ENCODE data around the gene PARVB. TPM values are rescaled to one million over a fixed set of nuclear protein-coding genes. Genes with fewer than 3 reads are reported as not detected.

The PARVB gene
- total RNA-seq, 1 donor from 2014 or later, result 91.7 TPM

DNA sequence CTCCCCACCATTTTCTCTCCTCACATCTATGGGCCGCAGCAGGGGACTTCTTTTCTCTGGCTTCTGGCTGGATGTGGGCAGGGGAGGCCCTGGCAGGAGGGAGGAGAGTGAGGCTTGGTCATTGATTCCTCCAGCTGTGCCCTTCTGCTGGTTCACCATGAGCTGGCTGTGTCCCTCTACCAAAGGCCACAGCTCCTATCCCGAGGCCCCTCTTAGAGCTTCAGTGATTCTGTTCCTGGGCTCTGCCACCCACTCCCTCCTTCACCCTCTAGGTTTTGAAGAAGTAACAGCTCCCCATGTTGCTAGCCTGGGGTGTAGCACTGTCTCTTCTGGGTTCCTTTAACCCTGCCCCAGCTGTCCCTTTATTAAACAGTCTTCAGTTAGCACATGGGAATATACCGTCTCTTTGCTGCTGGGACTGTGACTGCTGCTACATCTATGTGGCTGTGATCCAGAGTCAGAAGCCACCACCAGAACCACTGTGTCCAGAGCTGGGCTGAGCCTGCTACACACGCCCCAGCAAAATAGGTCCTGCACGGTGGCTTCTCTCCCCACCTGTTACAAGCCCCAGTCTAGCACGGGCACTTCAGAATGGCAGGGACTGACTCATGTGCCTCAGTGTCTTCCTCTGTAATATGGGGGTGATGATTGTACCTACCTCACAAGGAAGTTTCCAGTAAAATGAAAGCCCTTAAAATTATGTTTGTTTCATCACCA lies 156.0 kb downstream of the PARVB start:
- DNase-seq (ENCODE audit: low spot score), result no peak
- peaks cover 9% of the 10 kb centered on the region for H3K27me3 Mint-ChIP-seq (ENCODE audit: insufficient read depth)
- peaks cover 19% of the 10 kb centered on the region for H3K4me1 Mint-ChIP-seq (ENCODE audit: low read depth)
- peaks cover 10% of the 10 kb centered on the region for H3K36me3 Mint-ChIP-seq (ENCODE audit: low read depth)
- peak overlapping the region; percentile 81 for H3K4me3 Mint-ChIP-seq
- H3K27ac Mint-ChIP-seq, result peak overlapping the region; percentile 97
- no peaks in the 10 kb centered on the region for H3K9me3 Mint-ChIP-seq
- intact Hi-C loops (cut with micrococcal nuclease), result loop anchor here (2.0 to 10.0 kb wide), 3 partner anchors 155 to 225 kb away; partner anchors contain the start of genes PARVB and SAMM50

GRCh38 chr22:44180706-44181032 lies 156.6 kb downstream of the PARVB start, which contains the start of gene PARVG:
TSS of gene PARVG (plus strand) at chr22:44180925. CDS start at chr22:44183330, 2,405 bp downstream.
- Mint-ChIP-seq H3K36me3 (ENCODE audit: low read depth) (peaks cover 10% of the 10 kb centered on the region), H3K9me3 (no peaks in the 10 kb centered on the region), H3K27ac (peak within 1 kb of the TSS; percentile 97), H3K4me3 (peak within 1 kb of the TSS; percentile 81), H3K27me3 (ENCODE audit: insufficient read depth) (peaks cover 9% of the 10 kb centered on the region), H3K4me1 (ENCODE audit: low read depth) (peaks cover 19% of the 10 kb centered on the region)
- intact Hi-C loops (cut with micrococcal nuclease), result loop anchor here (2.0 to 10.0 kb wide), 3 partner anchors 156 to 226 kb away; partner anchors contain the start of genes PARVB and SAMM50
- DNase-seq (ENCODE audit: low spot score), result peak; percentile 33

- Mint-ChIP-seq H3K4me1 (ENCODE audit: low read depth) (peaks cover 19% of the 10 kb centered on the region), H3K27ac (peak overlapping the region; percentile 97), H3K4me3 (peak overlapping the region; percentile 81), H3K36me3 (ENCODE audit: low read depth) (peaks cover 12% of the 10 kb centered on the region), H3K9me3 (no peaks in the 10 kb centered on the region), H3K27me3 (ENCODE audit: insufficient read depth) (peaks cover 9% of the 10 kb centered on the region)
- DNase-seq (ENCODE audit: low spot score), result peak; percentile 46
- intact Hi-C loops (cut with micrococcal nuclease), result loop anchor here (2.0 to 10.0 kb wide), 3 partner anchors 156 to 226 kb away; partner anchors contain the start of genes PARVB and SAMM50
Observed at GRCh38 chr22:44181033-44181911, 157.2 kb downstream of the PARVB start.

DNA sequence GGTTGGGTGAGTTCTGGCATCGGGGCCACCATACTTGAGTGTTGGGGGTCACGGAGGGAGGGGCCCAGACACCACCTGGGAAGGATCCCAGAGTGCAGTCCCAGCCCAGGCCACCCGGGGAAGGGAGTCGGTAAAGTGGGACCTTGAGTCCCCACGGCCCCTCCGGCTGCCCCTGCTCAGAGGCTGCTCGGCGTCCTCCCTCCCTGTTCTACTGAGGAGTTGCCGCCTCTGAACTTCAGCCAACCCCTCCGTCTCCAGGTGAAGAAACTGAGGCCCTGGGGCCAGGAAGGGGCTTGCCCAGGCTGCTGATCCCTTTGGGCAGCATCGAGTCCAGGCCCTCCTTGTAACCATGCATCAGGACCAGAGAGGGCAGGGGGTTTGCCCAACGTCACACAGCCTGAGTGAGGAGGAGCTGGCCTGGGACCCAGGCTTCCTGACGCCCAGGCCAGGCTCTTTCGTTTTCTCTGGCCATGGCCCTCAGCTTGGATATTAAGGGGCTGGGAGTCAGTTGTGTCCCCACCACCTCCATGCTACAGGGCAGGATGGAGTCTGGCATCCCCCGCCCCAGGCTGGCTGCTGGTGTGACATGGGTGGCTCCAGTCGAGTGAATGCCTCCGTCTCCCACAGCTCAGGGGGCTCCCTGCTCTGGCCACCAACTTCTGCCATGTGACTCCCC lies 157.9 kb downstream of the PARVB start:
- Mint-ChIP-seq H3K27ac (peak overlapping the region; percentile 97), H3K4me1 (ENCODE audit: low read depth) (peaks cover 19% of the 10 kb centered on the region), H3K36me3 (ENCODE audit: low read depth) (peaks cover 14% of the 10 kb centered on the region), H3K9me3 (no peaks in the 10 kb centered on the region), H3K4me3 (peak overlapping the region; percentile 81), H3K27me3 (ENCODE audit: insufficient read depth) (peaks cover 7% of the 10 kb centered on the region)
- no peak for DNase-seq (ENCODE audit: low spot score)
- intact Hi-C loops (cut with micrococcal nuclease), result loop anchor here (1.0 to 10.0 kb wide), 4 partner anchors 11 to 227 kb away; partner anchors contain the start of genes PARVB and SAMM50

GRCh38 chr22:44182588-44183286 lies 158.6 kb downstream of the PARVB start:
- no peaks in the 10 kb centered on the region for H3K9me3 Mint-ChIP-seq
- H3K4me1 Mint-ChIP-seq (ENCODE audit: low read depth), result peaks cover 19% of the 10 kb centered on the region
- peaks cover 18% of the 10 kb centered on the region for H3K36me3 Mint-ChIP-seq (ENCODE audit: low read depth)
- peak overlapping the region; percentile 81 for H3K4me3 Mint-ChIP-seq
- intact Hi-C loops (cut with micrococcal nuclease), result loop anchor here (1.0 to 10.0 kb wide), 3 partner anchors 11 to 185 kb away; partner anchors contain the start of gene PARVB
- peak overlapping the region; percentile 97 for H3K27ac Mint-ChIP-seq
- peak; percentile 35 for DNase-seq (ENCODE audit: low spot score)
- peaks cover 3% of the 10 kb centered on the region for H3K27me3 Mint-ChIP-seq (ENCODE audit: insufficient read depth)

- no peak for DNase-seq (ENCODE audit: low spot score)
- Mint-ChIP-seq H3K9me3 (no peaks in the 10 kb centered on the region), H3K4me1 (ENCODE audit: low read depth) (peaks cover 19% of the 10 kb centered on the region), H3K4me3 (peak overlapping the region; percentile 81), H3K36me3 (ENCODE audit: low read depth) (peaks cover 18% of the 10 kb centered on the region), H3K27ac (peak overlapping the region; percentile 55), H3K27me3 (ENCODE audit: insufficient read depth) (peaks cover 3% of the 10 kb centered on the region)
- intact Hi-C loops (cut with micrococcal nuclease), result loop anchor here (5.0 to 10.0 kb wide), 2 partner anchors 158 to 186 kb away; partner anchors contain the start of gene PARVB
Observed at GRCh38 chr22:44183287-44183588, 159.1 kb downstream of the PARVB start.

- peaks cover 18% of the 10 kb centered on the region for H3K36me3 Mint-ChIP-seq (ENCODE audit: low read depth)
- H3K4me3 Mint-ChIP-seq, result no peak overlapping the region
- H3K27ac Mint-ChIP-seq, result no peak overlapping the region
- intact Hi-C loops (cut with micrococcal nuclease), result loop anchor here (5.0 to 10.0 kb wide), 2 partner anchors 159 to 187 kb away; partner anchors contain the start of gene PARVB
- H3K27me3 Mint-ChIP-seq (ENCODE audit: insufficient read depth), result peaks cover 3% of the 10 kb centered on the region
- peaks cover 19% of the 10 kb centered on the region for H3K4me1 Mint-ChIP-seq (ENCODE audit: low read depth)
- no peak for DNase-seq (ENCODE audit: low spot score)
- no peaks in the 10 kb centered on the region for H3K9me3 Mint-ChIP-seq
Observed at GRCh38 chr22:44184006-44184405, 159.9 kb downstream of the PARVB start.

GRCh38 chr22:44185237-44186120 lies 161.4 kb downstream of the PARVB start:
- Mint-ChIP-seq H3K9me3 (no peaks in the 10 kb centered on the region), H3K27me3 (ENCODE audit: insufficient read depth) (no peaks in the 10 kb centered on the region), H3K27ac (no peak overlapping the region), H3K4me3 (peak overlapping the region; percentile 69), H3K36me3 (ENCODE audit: low read depth) (peaks cover 18% of the 10 kb centered on the region), H3K4me1 (ENCODE audit: low read depth) (peaks cover 14% of the 10 kb centered on the region)
- DNase-seq (ENCODE audit: low spot score), result no peak
- intact Hi-C loops (cut with micrococcal nuclease), result loop anchor here (10.0 kb wide), 1 partner anchor 161 kb away; the partner anchor contains the start of gene PARVB

DNA sequence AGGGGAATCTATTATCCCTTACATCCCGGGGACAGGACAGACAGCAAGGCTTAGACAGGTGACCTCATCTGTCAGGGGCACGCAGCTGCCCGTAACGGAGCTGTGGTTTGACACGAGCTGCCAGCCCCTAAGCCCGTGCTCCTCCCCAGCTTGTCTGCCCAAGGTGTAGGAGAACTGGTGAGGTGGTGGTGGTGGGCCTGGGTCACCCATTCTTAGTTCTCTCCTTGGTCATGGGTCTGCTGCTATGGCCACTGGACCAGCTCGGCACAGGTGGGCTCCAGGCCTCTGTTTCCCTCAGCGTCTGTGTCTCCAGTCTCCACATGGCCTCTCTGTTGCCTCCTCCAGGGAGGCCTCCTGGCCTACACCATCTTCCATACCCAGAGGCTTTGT lies 162.0 kb downstream of the PARVB start:
- no peaks in the 10 kb centered on the region for H3K9me3 Mint-ChIP-seq
- H3K4me3 Mint-ChIP-seq, result no peak overlapping the region
- H3K4me1 Mint-ChIP-seq (ENCODE audit: low read depth), result peaks cover 10% of the 10 kb centered on the region
- peaks cover 18% of the 10 kb centered on the region for H3K36me3 Mint-ChIP-seq (ENCODE audit: low read depth)
- intact Hi-C loops (cut with micrococcal nuclease), result loop anchor here (10.0 kb wide), 1 partner anchor 161 kb away; the partner anchor contains the start of gene PARVB
- no peak for DNase-seq (ENCODE audit: low spot score)
- no peaks in the 10 kb centered on the region for H3K27me3 Mint-ChIP-seq (ENCODE audit: insufficient read depth)
- no peak overlapping the region for H3K27ac Mint-ChIP-seq

DNA sequence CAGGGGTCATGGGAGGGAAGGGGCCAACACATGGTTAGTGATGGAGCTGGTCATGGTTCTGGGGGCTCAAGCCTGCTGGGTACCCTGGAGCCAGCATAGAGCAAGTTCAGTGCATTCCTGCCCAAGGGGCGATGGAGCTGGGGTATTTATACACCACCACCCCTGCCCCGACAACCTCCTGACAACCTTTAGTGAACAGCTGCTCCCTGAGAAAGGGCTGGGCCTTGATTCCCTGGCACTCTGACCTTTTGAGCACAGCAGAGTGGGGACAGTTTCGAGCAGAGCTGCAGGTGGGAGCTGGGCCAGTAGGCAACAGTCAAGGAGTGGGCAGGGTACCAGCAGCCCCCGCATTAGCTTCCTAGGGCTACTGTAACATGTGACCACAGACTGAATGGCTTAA lies 162.6 kb downstream of the PARVB start:
- H3K4me1 Mint-ChIP-seq (ENCODE audit: low read depth), result peaks cover 15% of the 10 kb centered on the region
- intact Hi-C loops (cut with micrococcal nuclease), result loop anchor here (10.0 kb wide), 1 partner anchor 162 kb away; the partner anchor contains the start of gene PARVB
- peaks cover 19% of the 10 kb centered on the region for H3K36me3 Mint-ChIP-seq (ENCODE audit: low read depth)
- DNase-seq (ENCODE audit: low spot score), result no peak
- H3K4me3 Mint-ChIP-seq, result no peak overlapping the region
- H3K27me3 Mint-ChIP-seq (ENCODE audit: insufficient read depth), result no peaks in the 10 kb centered on the region
- no peaks in the 10 kb centered on the region for H3K9me3 Mint-ChIP-seq
- no peak overlapping the region for H3K27ac Mint-ChIP-seq

DNA sequence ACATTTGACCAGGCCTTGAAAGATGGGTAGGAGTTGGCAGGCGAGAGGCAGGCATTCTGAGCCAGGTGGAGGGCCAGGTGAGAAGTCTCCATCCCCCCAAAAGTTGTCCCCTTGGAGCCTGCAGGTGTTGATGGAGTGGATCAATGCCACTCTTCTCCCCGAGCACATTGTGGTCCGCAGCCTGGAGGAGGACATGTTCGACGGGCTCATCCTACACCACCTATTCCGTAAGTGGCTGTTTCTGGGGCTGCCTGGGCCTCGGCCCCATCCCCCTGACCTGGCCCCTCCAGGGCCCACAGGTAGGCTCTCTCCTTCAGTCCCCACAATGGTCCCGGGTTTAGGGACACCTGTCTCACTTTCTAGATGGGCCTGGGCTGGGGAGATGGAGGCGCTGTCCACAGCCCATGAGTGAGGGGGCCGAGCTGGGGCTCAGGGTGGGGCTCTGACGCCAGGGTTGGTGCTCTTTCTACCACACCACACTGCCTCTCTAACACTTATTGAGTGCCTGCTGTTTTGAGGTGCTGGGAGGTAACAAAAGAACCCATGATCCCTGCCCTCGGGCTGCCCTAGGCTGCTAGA lies 163.6 kb downstream of the PARVB start:
- no peak overlapping the region for H3K27ac Mint-ChIP-seq
- no peaks in the 10 kb centered on the region for H3K27me3 Mint-ChIP-seq (ENCODE audit: insufficient read depth)
- DNase-seq (ENCODE audit: low spot score), result no peak
- no peak overlapping the region for H3K4me3 Mint-ChIP-seq
- peaks cover 16% of the 10 kb centered on the region for H3K36me3 Mint-ChIP-seq (ENCODE audit: low read depth)
- H3K9me3 Mint-ChIP-seq, result no peaks in the 10 kb centered on the region
- H3K4me1 Mint-ChIP-seq (ENCODE audit: low read depth), result peaks cover 12% of the 10 kb centered on the region
- intact Hi-C loops (cut with micrococcal nuclease), result loop anchor here (10.0 kb wide), 1 partner anchor 163 kb away; the partner anchor contains the start of gene PARVB

All from activated T-helper 1 cell treated with anti-CD3 and anti-CD28 coated beads, Interleukin-12 subunit alpha, Interleukin-12 subunit beta, Interleukin-2, Interleukin-4 antibody, amounts not matched to agents 30 ng/mL and 10 ng/mL and 1 ng/mL, durations not matched to agents 14 hours and 24 hours and 36 hours (primary cell).